Uterus (tissue), 4 donors: ENCODE measurements around the gene GRM5. TPM values are rescaled to one million over a fixed set of nuclear protein-coding genes. Genes with fewer than 3 reads are reported as not detected.
"Not testable (repeated sequence)": the region's sequence is repeated elsewhere in the genome, so short reads cannot be mapped to it uniquely, and the experiment has no call there.

Experiments
- DNase-seq, 2 donors: peaks; one replicate each; pipeline ENCODE4 v3.0.0-alpha.2; 2019 to 2020
- H3K27ac ChIP-seq, 2 donors: fragments of 200-600 bp; sonication (generic); 1 replicate in 1 of 2; 2 replicates in 1 of 2; pipeline ENCODE4 v1.5.1; 2016 to 2018
- H3K27me3 ChIP-seq, 2 donors: fragments of 200-600 bp; sonication (generic); one replicate each; pipeline ENCODE4 v1.5.1; 2018 to 2019; ENCODE audit warnings: control low read depth in 1 of 2
- H3K36me3 ChIP-seq, 2 donors: fragments of 200-600 bp; sonication (generic); one replicate each; pipeline ENCODE4 v1.5.1; 2019; ENCODE audit warnings: control low read depth in 1 of 2
- H3K4me1 ChIP-seq, 2 donors: fragments of 200-600 bp; sonication (generic); one replicate each; pipeline ENCODE4 v1.5.1; 2018 to 2019; ENCODE audit warnings: control low read depth in 1 of 2
- H3K4me3 ChIP-seq, 2 donors: fragments of 200-600 bp; sonication (generic); 1 replicate in 1 of 2; 2 replicates in 1 of 2; pipeline ENCODE4 v1.5.1; 2018 to 2019; ENCODE audit warnings: mild to moderate bottlenecking in 1 of 2
- H3K9me3 ChIP-seq, 2 donors: fragments of 200-600 bp; sonication (generic); one replicate each; pipeline ENCODE4 v1.5.1; 2019; ENCODE audit warnings: control low read depth in 1 of 2
- CTCF ChIP-seq, 4 experiments: fragments of 200-600 bp in 2 of 4; fragments of 450-650 bp in 2 of 4; sonication (generic) in 2 of 4; IDR thresholded peaks; one replicate each; pipeline ENCODE4 v1.5.1; 2016 to 2019; ENCODE audit warnings: antibody characterized with exemption in 4 of 4, mild to moderate bottlenecking in 2 of 4, moderate library complexity in 1 of 4
- POLR2A ChIP-seq, 2 donors: fragments of 450-650 bp; IDR thresholded peaks; one replicate each; pipeline ENCODE4 v1.6.1; 2016; ENCODE audit warnings: antibody characterized with exemption in 2 of 2, mild to moderate bottlenecking in 1 of 2, moderate library complexity in 1 of 2
- intact Hi-C: fragments of 100-400 bp; cut with DNase I; formaldehyde crosslinking; loops from one replicate; pipeline ENCODE4 v1.15.1; 2023; ENCODE audit warnings: low total_unique reads
- total RNA-seq, 4 donors: library from RNA; depleted of rRNA in 3 of 4; stranded (reverse); fragments of >200 nt in 3 of 4; gene quantifications; one replicate each; pipeline versions ENCODE4 v1.1.0 to v1.2.4, GENCODE V29; 2014 to 2023
- donor health status: DM: yes; HTN: yes; CAD: no.

Gene GRM5
- total RNA-seq, 4 donors from 2014 or later, result under 0.01 to 2.2 TPM; not detected in 2

GRCh38 chr11:89015614-89016013 is 50.2 kb downstream of the GRM5 start:
- Histone ChIP-seq H3K4me1 (no peaks in the 10 kb centered on the region), H3K27ac (no peak overlapping the region), H3K9me3 (no peaks in the 10 kb centered on the region), H3K27me3 (no peaks in the 10 kb centered on the region), H3K36me3 (no peaks in the 10 kb centered on the region), H3K4me3 (no peak overlapping the region)
- no peak for DNase-seq
- TF ChIP-seq POLR2A (IDR thresholded peaks at IDR 0.05) (no peak), CTCF (IDR thresholded peaks at IDR 0.05) (no peak)
- intact Hi-C loops, result no loop called here

- H3K27me3 ChIP-seq, intact Hi-C loops, H3K36me3 ChIP-seq, H3K4me1 ChIP-seq, H3K27ac ChIP-seq, H3K9me3 ChIP-seq, DNase-seq, H3K4me3 ChIP-seq: not testable (repeated sequence)
Observed at GRCh38 chr11:89000852-89001251, 64.9 kb downstream of the GRM5 start.

DNA sequence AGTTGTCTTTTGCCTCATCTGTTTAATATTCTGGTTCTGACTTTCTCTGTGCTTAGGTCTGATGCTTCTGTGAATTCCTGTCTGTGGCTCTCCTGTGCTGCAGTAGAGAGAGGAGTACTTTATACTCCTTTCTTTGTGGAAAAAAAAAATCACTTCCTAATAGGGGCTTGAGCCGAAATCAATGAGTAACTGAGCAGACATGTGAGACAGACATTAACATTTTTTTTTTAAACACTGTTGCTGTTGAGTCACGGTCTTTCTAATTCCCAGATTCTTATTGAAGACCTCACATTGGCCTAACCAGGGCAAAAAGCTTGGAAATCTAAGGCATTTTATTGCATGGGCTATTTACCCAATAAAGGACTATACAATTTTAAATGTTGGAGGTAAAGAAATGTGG is 86.1 kb downstream of the GRM5 start:
- Histone ChIP-seq H3K27ac (no peak overlapping the region), H3K36me3 (no peaks in the 10 kb centered on the region), H3K4me1 (no peaks in the 10 kb centered on the region), H3K4me3 (no peak overlapping the region), H3K27me3 (no peaks in the 10 kb centered on the region), H3K9me3 (no peaks in the 10 kb centered on the region)
- no peak for TF ChIP-seq CTCF (IDR thresholded peaks at IDR 0.05)
- TF ChIP-seq POLR2A (IDR thresholded peaks at IDR 0.05), result no peak
- intact Hi-C loops, result no loop called here
- no peak for DNase-seq

- not testable (repeated sequence) for H3K36me3 ChIP-seq, H3K27ac ChIP-seq
Observed at GRCh38 chr11:88978992-88979391, 86.8 kb downstream of the GRM5 start.

GRCh38 chr11:88975441-88975840 is 90.3 kb downstream of the GRM5 start:
- H3K27me3 ChIP-seq, H3K9me3 ChIP-seq, H3K4me1 ChIP-seq, H3K27ac ChIP-seq, intact Hi-C loops, H3K36me3 ChIP-seq, H3K4me3 ChIP-seq, DNase-seq: not testable (repeated sequence)

More at GRCh38 chr11:88978992-88979391, 86.8 kb downstream of the GRM5 start:
- H3K27me3 ChIP-seq, H3K9me3 ChIP-seq, H3K4me1 ChIP-seq, intact Hi-C loops, H3K4me3 ChIP-seq, DNase-seq: not testable (repeated sequence)

- Histone ChIP-seq H3K4me3 (no peak overlapping the region), H3K27me3 (no peaks in the 10 kb centered on the region), H3K4me1 (no peaks in the 10 kb centered on the region), H3K27ac (no peak overlapping the region), H3K9me3 (no peaks in the 10 kb centered on the region), H3K36me3 (no peaks in the 10 kb centered on the region)
- intact Hi-C loops, result no loop called here
- no peak for DNase-seq
- TF ChIP-seq POLR2A (IDR thresholded peaks at IDR 0.05) (no peak), CTCF (IDR thresholded peaks at IDR 0.05) (no peak)
Observed at GRCh38 chr11:88972210-88972609, 93.6 kb downstream of the GRM5 start.

GRCh38 chr11:88961621-88962020 is 104.2 kb downstream of the GRM5 start:
- intact Hi-C loops, DNase-seq, H3K27me3 ChIP-seq, H3K36me3 ChIP-seq, H3K4me1 ChIP-seq, H3K4me3 ChIP-seq, H3K9me3 ChIP-seq, H3K27ac ChIP-seq: not testable (repeated sequence)

DNA sequence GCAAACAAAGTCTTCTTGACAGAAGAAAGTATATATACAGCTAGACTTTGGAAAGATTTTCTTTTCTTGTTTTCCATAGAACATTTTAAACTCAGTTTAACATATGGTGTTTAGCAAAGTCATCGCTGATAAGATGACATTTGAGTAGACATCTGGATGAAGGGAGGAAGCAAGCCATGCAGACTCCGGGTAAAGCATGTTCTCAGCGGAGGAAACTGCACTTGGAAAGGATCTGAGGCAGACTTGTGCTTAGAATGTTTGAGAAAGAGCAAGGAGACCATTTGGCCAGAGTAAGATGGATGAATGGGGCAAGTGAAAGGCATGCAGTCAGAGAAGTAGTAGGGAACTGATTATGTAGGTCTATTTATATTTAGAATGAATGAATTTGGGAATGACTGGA is 105.9 kb downstream of the GRM5 start:
- H3K4me1 ChIP-seq, H3K27ac ChIP-seq, H3K27me3 ChIP-seq, H3K4me3 ChIP-seq, DNase-seq, H3K36me3 ChIP-seq, intact Hi-C loops, H3K9me3 ChIP-seq: not testable (repeated sequence)
